Measurements from ENCODE around the gene ST3GAL6.

GRCh38 chr3:98744283-98744682, 18.9 kb upstream of the ST3GAL6 start:
- TF ChIP-seq CTCF (IDR thresholded peaks at IDR 0.05; ENCODE audit: low read length) (no peak), EZH2phosphoT487 (IDR thresholded peaks at IDR 0.05; ENCODE audit: low read length) (no peak)

Measured in MM.1S (cell line).